DND-41 (cell line): ENCODE data around the gene CHRM4.

ENCODE experiments used
- ATAC-seq: fragments of 200-7000 bp; cut with Tn5 transposase; 3 replicates; pipeline ENCODE4 v1.9.1; 2021; ENCODE audit warnings: low read depth; ENCODE audit not compliant: insufficient read depth
- DNase-seq: peaks from one replicate; pipeline ENCODE4 v3.0.0-alpha.2; 2020
- H2AFZ ChIP-seq: 2 replicates; pipeline ENCODE4 v1.6.0; 2012; ENCODE audit warnings: low read depth, low read length
- H3K27ac ChIP-seq: 2 replicates; pipeline ENCODE4 v1.5.1; 2012; ENCODE audit warnings: low read length, inconsistent platforms
- H3K27me3 ChIP-seq: fragments of 200-600 bp; sonication (generic); 2 replicates; pipeline ENCODE4 v1.6.0; 2012; ENCODE audit warnings: low read length, mild to moderate bottlenecking, inconsistent platforms; ENCODE audit not compliant: insufficient read depth, poor library complexity
- H3K36me3 ChIP-seq: 2 replicates; pipeline ENCODE4 v1.5.1; 2012; ENCODE audit warnings: low read length, inconsistent platforms; ENCODE audit not compliant: insufficient read depth
- H3K4me1 ChIP-seq: 2 replicates; pipeline ENCODE4 v1.5.1; 2012; ENCODE audit warnings: mild to moderate bottlenecking, low read length; ENCODE audit not compliant: insufficient read depth
- H3K4me2 ChIP-seq: 2 replicates; pipeline ENCODE4 v1.6.0; 2012; ENCODE audit warnings: mild to moderate bottlenecking, moderate library complexity, low read length, inconsistent platforms; ENCODE audit not compliant: insufficient read depth
- H3K4me3 ChIP-seq, 2 experiments: fragments of 200-600 bp in 1 of 2; shearing (Covaris generic) in 1 of 2; 2 replicates each; pipeline ENCODE4 v1.5.1; 2012 to 2016; ENCODE audit warnings: inconsistent platforms in 2 of 2, low read length in 2 of 2, mild to moderate bottlenecking in 2 of 2, low read depth in 1 of 2, moderate library complexity in 1 of 2
- H3K79me2 ChIP-seq: 2 replicates; pipeline ENCODE4 v1.6.0; 2012; ENCODE audit warnings: low read length, inconsistent platforms; ENCODE audit not compliant: insufficient read depth
- H3K9ac ChIP-seq: 2 replicates; pipeline ENCODE4 v1.6.0; 2012; ENCODE audit warnings: low read depth, mild to moderate bottlenecking, inconsistent platforms, low read length, moderate library complexity
- H3K9me3 ChIP-seq: 2 replicates; pipeline ENCODE4 v1.5.1; 2012; ENCODE audit warnings: low read length, moderate library complexity, mild to moderate bottlenecking, inconsistent platforms; ENCODE audit not compliant: insufficient read depth, severe bottlenecking
- H4K20me1 ChIP-seq: 2 replicates; pipeline ENCODE4 v1.6.0; 2012; ENCODE audit warnings: low read length; ENCODE audit not compliant: insufficient read depth
- CTCF ChIP-seq: IDR thresholded peaks from 2 replicates; pipeline ENCODE4 v1.5.1; 2012; ENCODE audit warnings: borderline replicate concordance, low read length, moderate library complexity, mild to moderate bottlenecking; ENCODE audit not compliant: poor library complexity, severe bottlenecking; ENCODE audit errors: extremely low read depth
- EZH2 ChIP-seq: IDR thresholded peaks from 3 replicates; pipeline ENCODE4 v1.6.1; 2012; ENCODE audit warnings: borderline replicate concordance, low read depth, mild to moderate bottlenecking, moderate library complexity, low read length, inconsistent platforms; ENCODE audit not compliant: severe bottlenecking

The CHRM4 gene

GRCh38 chr11:46436113-46436512, 44.5 kb upstream of the CHRM4 start:
- H3K4me2 ChIP-seq: no peak overlapping the region
- DNase-seq (no peak), ATAC-seq (no peak)
- H3K4me3 ChIP-seq: no peak overlapping the region
- peaks cover 7% of the 10 kb centered on the region for H4K20me1 ChIP-seq
- H3K79me2 ChIP-seq: 0 out of 2 replicates have a peak, but pooled peaks cover 2% of the 10 kb centered on the region
- H3K27me3 ChIP-seq: no peaks in the 10 kb centered on the region
- H3K4me1 ChIP-seq: no peaks in the 10 kb centered on the region
- H2AFZ ChIP-seq: no peak overlapping the region
- H3K36me3 ChIP-seq: peaks cover 72% of the 10 kb centered on the region
- no peak overlapping the region for H3K27ac ChIP-seq
- H3K9ac ChIP-seq: no peak overlapping the region
- TF ChIP-seq EZH2 (no peak), CTCF (no peak)
- H3K9me3 ChIP-seq: no peaks in the 10 kb centered on the region

GRCh38 chr11:46435679-46436078, 44.1 kb upstream of the CHRM4 start:
- Histone ChIP-seq H3K9ac (no peak overlapping the region), H3K4me1 (no peaks in the 10 kb centered on the region), H3K27me3 (no peaks in the 10 kb centered on the region), H3K4me3 (no peak overlapping the region), H2AFZ (no peak overlapping the region), H3K36me3 (peaks cover 73% of the 10 kb centered on the region), H3K4me2 (no peak overlapping the region), H3K27ac (peak overlapping the region; percentile 26; the same call in 1 of the 2 replicates), H3K9me3 (no peaks in the 10 kb centered on the region), H4K20me1 (peaks cover 7% of the 10 kb centered on the region), H3K79me2 (0 out of 2 replicates have a peak, but pooled peaks cover 2% of the 10 kb centered on the region)
- ATAC-seq: no peak
- DNase-seq: no peak
- TF ChIP-seq EZH2 (no peak), CTCF (no peak)

GRCh38 chr11:46431211-46431610, 39.6 kb upstream of the CHRM4 start:
- H3K27ac ChIP-seq: no peak overlapping the region
- ATAC-seq (no peak), DNase-seq (no peak)
- no peak overlapping the region for H3K4me2 ChIP-seq
- H3K36me3 ChIP-seq: peaks cover 79% of the 10 kb centered on the region
- H2AFZ ChIP-seq: no peak overlapping the region
- no peak for TF ChIP-seq CTCF
- H3K27me3 ChIP-seq: no peaks in the 10 kb centered on the region
- no peaks in the 10 kb centered on the region for H3K9me3 ChIP-seq
- no peak overlapping the region for H3K9ac ChIP-seq
- H3K4me1 ChIP-seq: no peaks in the 10 kb centered on the region
- peaks cover 7% of the 10 kb centered on the region for H4K20me1 ChIP-seq
- H3K4me3 ChIP-seq: no peak overlapping the region
- H3K79me2 ChIP-seq: no peaks in the 10 kb centered on the region

GRCh38 chr11:46429717-46430116, 38.1 kb upstream of the CHRM4 start:
- TF ChIP-seq CTCF: no peak
- no peak for TF ChIP-seq EZH2
- no peaks in the 10 kb centered on the region for H3K79me2 ChIP-seq
- H4K20me1 ChIP-seq: peaks cover 3% of the 10 kb centered on the region
- H3K36me3 ChIP-seq: peaks cover 74% of the 10 kb centered on the region
- no peak overlapping the region for H3K27ac ChIP-seq
- no peaks in the 10 kb centered on the region for H3K27me3 ChIP-seq
- no peaks in the 10 kb centered on the region for H3K4me1 ChIP-seq
- no peak overlapping the region for H3K4me3 ChIP-seq
- H3K4me2 ChIP-seq: no peak overlapping the region
- no peak overlapping the region for H2AFZ ChIP-seq
- no peaks in the 10 kb centered on the region for H3K9me3 ChIP-seq
- DNase-seq (no peak), ATAC-seq (no peak)
- no peak overlapping the region for H3K9ac ChIP-seq
